ENCODE results near the gene PITHD1. TPM values are rescaled to one million over a fixed set of nuclear protein-coding genes. Genes with fewer than 3 reads are reported as not detected.

Gene PITHD1
- total and polyA plus RNA-seq, 10 of the 15 experiments (the other 5 are each of a cell fraction or from before 2014, with no cell fraction given) = 23.7 to 82.2 (median 67.0) TPM

DNA sequence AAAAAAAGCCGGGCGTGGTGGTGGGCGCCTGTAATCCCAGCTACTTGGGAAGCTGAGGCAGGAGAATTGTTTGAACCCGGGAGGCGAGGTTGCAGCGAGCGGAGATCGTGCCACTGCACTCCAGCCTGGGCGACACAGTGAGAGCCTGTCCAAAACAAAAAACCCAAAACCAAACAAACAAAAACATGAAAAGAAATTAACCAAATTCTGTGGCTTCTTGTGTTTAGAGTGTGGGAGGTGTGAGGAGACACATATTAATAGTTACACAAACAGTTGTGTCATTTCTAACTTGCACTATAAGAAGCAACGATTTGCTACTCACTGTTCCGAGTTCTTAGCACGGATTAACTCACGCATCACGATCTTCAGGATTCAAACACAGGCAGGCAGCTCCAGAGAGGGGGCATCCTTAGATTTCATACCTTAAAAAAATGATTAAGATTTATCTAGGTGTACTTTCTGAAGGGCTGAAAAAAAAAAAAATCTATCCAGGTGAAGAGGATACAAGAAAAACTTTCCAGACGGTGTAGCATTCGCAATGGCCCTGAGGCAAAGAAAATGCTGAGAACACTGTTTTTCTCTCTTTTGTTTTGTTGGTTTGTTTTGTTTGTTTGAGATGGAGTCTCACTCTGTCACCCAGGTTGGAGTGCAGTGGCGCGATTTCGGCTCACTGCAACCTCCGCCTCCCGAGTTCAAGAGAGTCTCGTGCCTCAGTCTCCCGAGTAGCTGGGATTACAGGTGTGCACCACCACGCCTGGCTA lies 47.7 kb downstream of the PITHD1 start (continued):
- no peak for TF ChIP-seq MAX (IDR thresholded peaks at IDR 0.05; ENCODE audit: low read depth, low read length)
- no peak for TF ChIP-seq ZNF217 (IDR thresholded peaks at IDR 0.05)
- no peak for TF ChIP-seq ZNF687 (IDR thresholded peaks at IDR 0.05)
- TF ChIP-seq, protein P1, sequence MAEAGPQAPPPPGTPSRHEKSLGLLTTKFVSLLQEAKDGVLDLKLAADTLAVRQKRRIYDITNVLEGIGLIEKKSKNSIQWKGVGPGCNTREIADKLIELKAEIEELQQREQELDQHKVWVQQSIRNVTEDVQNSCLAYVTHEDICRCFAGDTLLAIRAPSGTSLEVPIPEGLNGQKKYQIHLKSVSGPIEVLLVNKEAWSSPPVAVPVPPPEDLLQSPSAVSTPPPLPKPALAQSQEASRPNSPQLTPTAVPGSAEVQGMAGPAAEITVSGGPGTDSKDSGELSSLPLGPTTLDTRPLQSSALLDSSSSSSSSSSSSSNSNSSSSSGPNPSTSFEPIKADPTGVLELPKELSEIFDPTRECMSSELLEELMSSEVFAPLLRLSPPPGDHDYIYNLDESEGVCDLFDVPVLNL (IDR thresholded peaks at IDR 0.05; ENCODE audit: low read depth, low read length) = no peak
- no peak for TF ChIP-seq NR2C1 (IDR thresholded peaks at IDR 0.05)
- TF ChIP-seq HDGF (IDR thresholded peaks at IDR 0.05) = no peak
- TF ChIP-seq ZBTB33 (IDR thresholded peaks at IDR 0.05) = no peak
- no peak for TF ChIP-seq EGR1 (IDR thresholded peaks at IDR 0.05; ENCODE audit: borderline replicate concordance in 1 of 2, low read depth in 2 of 2, low read length in 2 of 2)
- TF ChIP-seq TCF3 (IDR thresholded peaks at IDR 0.05; ENCODE audit: borderline replicate concordance, insufficient read depth, low read depth, low read length) = no peak
- TF ChIP-seq RBBP5 (conservative IDR thresholded peaks at IDR 0.05) = 0 out of 2 replicates have a peak, but pooled peaks have one; percentile 59
- no peak for TF ChIP-seq HDAC2 (IDR thresholded peaks at IDR 0.05)
- TF ChIP-seq STAT3 (IDR thresholded peaks at IDR 0.05; ENCODE audit: low read depth, low read length) = no peak
- no peak for TF ChIP-seq SPI1 (IDR thresholded peaks at IDR 0.05; ENCODE audit: borderline replicate concordance, insufficient read depth, low read depth, low read length)
- no peak for TF ChIP-seq CHD4 (IDR thresholded peaks at IDR 0.05)
- peak in 1 of 2 experiments; percentile 45; a peak in 2 of 4 replicates for TF ChIP-seq IKZF2 (IDR thresholded peaks at IDR 0.05)
- TF ChIP-seq CHD1 (IDR thresholded peaks at IDR 0.05; ENCODE audit: low read depth, low read length) = no peak
- TF ChIP-seq CREM (IDR thresholded peaks at IDR 0.05; ENCODE audit: low read depth) = no peak
- no peak for TF ChIP-seq CEBPZ (IDR thresholded peaks at IDR 0.05; ENCODE audit: low read depth, low read length)
- TF ChIP-seq CHD2 (IDR thresholded peaks at IDR 0.05; ENCODE audit: borderline replicate concordance, low read depth, low read length) = no peak
- TF ChIP-seq BMI1 (IDR thresholded peaks at IDR 0.05; ENCODE audit: borderline replicate concordance) = no peak
- no peak for TF ChIP-seq RFX5 (IDR thresholded peaks at IDR 0.05; ENCODE audit: low read depth, low read length)

Measured in GM12878 (cell line).